ENCODE data around the gene BBS4. TPM values are rescaled to one million over a fixed set of nuclear protein-coding genes. Genes with fewer than 3 reads are reported as not detected.

The BBS4 gene, protein sequence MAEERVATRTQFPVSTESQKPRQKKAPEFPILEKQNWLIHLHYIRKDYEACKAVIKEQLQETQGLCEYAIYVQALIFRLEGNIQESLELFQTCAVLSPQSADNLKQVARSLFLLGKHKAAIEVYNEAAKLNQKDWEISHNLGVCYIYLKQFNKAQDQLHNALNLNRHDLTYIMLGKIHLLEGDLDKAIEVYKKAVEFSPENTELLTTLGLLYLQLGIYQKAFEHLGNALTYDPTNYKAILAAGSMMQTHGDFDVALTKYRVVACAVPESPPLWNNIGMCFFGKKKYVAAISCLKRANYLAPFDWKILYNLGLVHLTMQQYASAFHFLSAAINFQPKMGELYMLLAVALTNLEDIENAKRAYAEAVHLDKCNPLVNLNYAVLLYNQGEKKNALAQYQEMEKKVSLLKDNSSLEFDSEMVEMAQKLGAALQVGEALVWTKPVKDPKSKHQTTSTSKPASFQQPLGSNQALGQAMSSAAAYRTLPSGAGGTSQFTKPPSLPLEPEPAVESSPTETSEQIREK
- total RNA-seq (ENCODE audit: low replicate concordance) = 15.6 and 15.7 TPM in 2 replicates

DNA sequence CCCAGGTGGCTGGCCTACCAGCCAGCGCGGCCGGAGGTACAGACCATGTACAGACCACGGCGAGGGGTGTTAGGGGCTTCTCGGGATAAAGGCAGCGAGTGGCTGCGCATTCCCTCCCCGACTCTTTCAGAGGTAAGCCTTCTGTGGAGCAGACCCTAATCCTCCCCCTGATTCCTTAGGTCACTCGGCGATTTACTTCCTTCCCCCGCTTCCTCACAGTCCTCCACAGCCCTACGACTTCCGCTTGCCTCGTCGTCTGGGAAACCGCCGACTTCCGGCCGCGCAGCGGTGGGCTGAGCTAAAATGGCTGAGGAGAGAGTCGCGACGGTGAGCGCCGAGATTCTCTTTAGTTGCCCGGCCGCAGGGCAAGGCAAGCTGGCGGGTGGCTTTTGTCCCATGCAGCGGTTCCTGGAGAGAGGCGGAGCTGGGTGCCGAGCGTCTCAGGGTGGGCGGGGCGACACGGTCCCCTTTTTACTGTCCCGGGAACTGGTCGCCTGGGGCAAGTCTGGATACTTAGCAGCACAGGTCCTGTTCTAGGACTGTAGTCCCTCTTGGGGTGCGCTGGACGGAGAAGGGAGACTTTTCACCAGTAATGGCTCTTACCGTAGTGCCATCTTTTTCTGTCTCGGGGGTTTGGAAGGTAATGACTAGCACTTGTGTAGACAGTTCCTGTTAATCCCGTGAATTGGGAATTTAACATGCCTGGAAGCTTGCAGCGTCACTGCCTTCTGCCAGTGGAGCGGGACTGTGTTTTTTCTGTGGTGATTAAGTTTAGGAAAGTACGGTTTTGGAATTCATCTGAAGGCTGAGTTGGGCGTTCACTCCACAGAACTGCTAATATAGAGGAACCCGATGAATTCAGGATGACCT, at the start of gene BBS4, which contains the start of gene HIGD2B:
BBS4 (plus strand) TSS at position 283 of the 870 bp plus-strand sequence; CDS start at position 304, 21 bp downstream.
HIGD2B (minus strand) TSS at position 258 of the 870 bp plus-strand sequence. CDS start 9,808 bp downstream, outside the sequence.

DNA sequence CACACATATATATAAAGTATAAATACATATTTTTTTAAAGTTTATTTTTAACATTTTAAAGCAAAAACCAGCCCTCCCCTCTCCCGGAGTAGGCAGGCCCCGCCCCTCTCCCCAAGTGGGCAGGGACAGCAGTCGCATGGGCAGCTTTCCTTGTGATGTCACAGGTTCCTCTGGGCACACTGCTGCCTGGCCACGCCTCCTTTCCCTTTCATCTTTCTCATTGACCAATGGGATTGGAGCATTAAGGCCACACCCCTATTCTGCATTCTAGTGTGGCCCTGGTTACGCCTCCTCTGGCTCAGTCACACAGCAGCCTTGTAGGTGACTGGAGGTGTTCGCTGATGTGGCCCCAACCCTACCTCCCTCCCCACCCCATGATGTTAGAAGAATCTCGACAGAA, 31.6 kb upstream of the BBS4 start, which contains the start of gene GOLGA6B:
GOLGA6B (plus strand) TSS at position 301 of the 400 bp plus-strand sequence; CDS start at position 342, 41 bp downstream.

DNA sequence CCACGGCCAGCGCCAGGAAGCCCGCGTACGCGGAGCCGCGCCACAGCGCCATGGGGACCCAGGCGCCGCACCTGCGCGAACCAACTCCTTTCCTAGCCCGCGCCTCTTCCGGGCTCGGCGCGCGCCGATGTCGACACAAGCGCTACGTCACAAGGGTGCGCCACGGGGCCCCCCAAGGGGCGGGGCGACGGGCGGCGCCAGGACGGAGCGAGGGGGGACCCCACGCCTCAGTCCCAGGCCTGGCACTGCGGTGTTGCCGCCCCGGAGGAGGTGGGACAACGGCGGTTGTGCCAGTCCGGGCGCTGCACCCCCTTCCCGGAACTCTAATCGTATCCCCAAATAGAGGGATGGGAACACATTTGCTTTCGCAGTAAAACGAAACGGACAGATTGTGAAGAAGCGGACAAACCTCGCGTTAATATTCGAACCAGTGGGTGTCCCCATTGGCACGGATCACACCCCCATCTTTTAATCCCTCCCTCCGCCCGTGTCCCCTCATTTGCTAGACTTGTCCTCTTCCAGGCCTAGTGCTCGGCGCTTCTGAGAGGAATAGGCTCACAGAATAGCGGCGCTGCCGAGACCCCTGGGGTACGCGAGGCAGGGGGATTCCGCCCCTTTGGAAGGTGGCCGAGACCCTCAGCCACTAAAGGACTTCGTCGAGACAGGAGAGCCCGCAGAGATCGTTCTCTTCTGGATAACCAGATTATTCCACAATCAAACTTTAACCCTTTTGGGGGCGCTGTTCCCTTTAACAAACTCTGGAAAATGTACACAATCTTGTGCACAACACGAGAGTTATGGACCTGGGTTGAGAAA, 97.8 kb downstream of the BBS4 start, which contains the start of gene ADPGK:
ADPGK (minus strand) TSS at position 119 of the 816 bp plus-strand sequence; CDS start at position 52, 67 bp downstream.

Other genes starting within 250 kb of the BBS4 start
- gene ARIH1, start 211.9 kb upstream of the BBS4 start, total RNA-seq (ENCODE audit: low replicate concordance) = 38.1 and 162 TPM in 2 replicates
- gene GOLGA6B, start 31.5 kb upstream of the BBS4 start, total RNA-seq (ENCODE audit: low replicate concordance) = not detected in 2 replicates
- not detected in 2 replicates for gene HIGD2B, start within 50 bp of the BBS4 start, total RNA-seq (ENCODE audit: low replicate concordance)
- gene ADPGK, start 97.6 kb downstream of the BBS4 start, total RNA-seq (ENCODE audit: low replicate concordance) = 50.7 and 52.0 TPM in 2 replicates

All from smooth muscle cell of the coronary artery (primary cell).